Peyer's patch (tissue), 4 donors: ENCODE data around the gene SH3PXD2B. TPM values are rescaled to one million over a fixed set of nuclear protein-coding genes. Genes with fewer than 3 reads are reported as not detected.
A peak's percentile ranks its signal among the peaks of the same experiment; 100 is the strongest.

Experiments used
- DNase-seq, 3 donors: peaks; one replicate each; pipeline ENCODE4 v3.0.0-alpha.2; 2017 to 2019
- H3K27ac ChIP-seq, 4 donors: fragments of 200-600 bp; sonication (generic); one replicate each; pipeline ENCODE4 v1.5.1; 2016 to 2019
- H3K27me3 ChIP-seq, 2 donors: fragments of 200-600 bp; sonication (generic); one replicate each; pipeline ENCODE4 v1.5.1; 2019
- H3K36me3 ChIP-seq, 3 donors: fragments of 200-600 bp; sonication (generic); one replicate each; pipeline ENCODE4 v1.5.1; 2016 to 2019
- H3K4me1 ChIP-seq, 4 donors: fragments of 200-600 bp; sonication (generic); one replicate each; pipeline ENCODE4 v1.5.1; 2016 to 2019
- H3K4me3 ChIP-seq, 4 donors: fragments of 200-600 bp; sonication (generic); 1 replicate in 3 of 4; 2 replicates in 1 of 4; pipeline ENCODE4 v1.5.1; 2016 to 2019; ENCODE audit warnings: mild to moderate bottlenecking in 1 of 4
- H3K9me3 ChIP-seq, 4 donors: fragments of 200-600 bp; sonication (generic); one replicate each; pipeline ENCODE4 v1.5.1; 2016 to 2019; ENCODE audit warnings: mild to moderate bottlenecking in 1 of 4
- POLR2A ChIP-seq, 2 donors: fragments of 450-650 bp; IDR thresholded peaks; one replicate each; pipeline ENCODE4 v1.5.1; 2017; ENCODE audit warnings: antibody characterized with exemption in 2 of 2, mild to moderate bottlenecking in 2 of 2, moderate library complexity in 2 of 2
- total RNA-seq, 4 donors: library from RNA; depleted of rRNA; stranded (reverse); fragments of >200 nt; gene quantifications; one replicate each; pipeline ENCODE4 v1.1.0, GENCODE V29; 2016
- TF ChIP-seq, protein P1 (sequence below), 6 experiments: fragments of 450-650 bp in 4 of 6; fragments of 200-600 bp in 2 of 6; sonication (generic) in 1 of 6; IDR thresholded peaks; one replicate each; pipeline ENCODE4 v1.5.1; 2017 to 2019; ENCODE audit warnings: antibody characterized with exemption in 6 of 6, mild to moderate bottlenecking in 3 of 6, moderate library complexity in 1 of 6

The SH3PXD2B gene
- total RNA-seq, 4 donors from 2014 or later = 5.8 to 26.4 (median 11.7) TPM

DNA sequence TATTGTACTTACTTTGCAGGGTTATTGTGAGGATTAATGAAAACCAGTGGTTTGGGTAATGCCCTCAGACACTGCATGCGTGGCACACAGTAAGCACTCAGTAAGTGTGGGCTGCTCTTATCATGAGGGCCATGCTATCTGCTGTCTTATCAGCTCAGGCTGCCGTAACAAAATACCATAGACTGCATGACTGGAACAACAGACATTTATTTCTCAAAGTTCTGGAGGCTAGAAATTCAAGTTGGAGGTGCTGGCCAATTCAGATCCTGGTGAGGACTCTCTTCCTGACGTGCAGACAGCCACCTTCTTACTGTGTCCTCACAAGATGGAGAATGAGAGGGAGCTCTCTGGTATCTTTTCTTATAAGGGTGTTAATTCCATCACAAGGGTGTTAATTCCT, 23.9 kb upstream of the SH3PXD2B start:
- Histone ChIP-seq H3K36me3 (no peaks in the 10 kb centered on the region), H3K27ac (no peak overlapping the region), H3K27me3 (no peaks in the 10 kb centered on the region), H3K4me1 (no peaks in the 10 kb centered on the region), H3K4me3 (no peak overlapping the region), H3K9me3 (no peaks in the 10 kb centered on the region)
- no peak for TF ChIP-seq POLR2A (IDR thresholded peaks at IDR 0.05)
- TF ChIP-seq, protein P1, sequence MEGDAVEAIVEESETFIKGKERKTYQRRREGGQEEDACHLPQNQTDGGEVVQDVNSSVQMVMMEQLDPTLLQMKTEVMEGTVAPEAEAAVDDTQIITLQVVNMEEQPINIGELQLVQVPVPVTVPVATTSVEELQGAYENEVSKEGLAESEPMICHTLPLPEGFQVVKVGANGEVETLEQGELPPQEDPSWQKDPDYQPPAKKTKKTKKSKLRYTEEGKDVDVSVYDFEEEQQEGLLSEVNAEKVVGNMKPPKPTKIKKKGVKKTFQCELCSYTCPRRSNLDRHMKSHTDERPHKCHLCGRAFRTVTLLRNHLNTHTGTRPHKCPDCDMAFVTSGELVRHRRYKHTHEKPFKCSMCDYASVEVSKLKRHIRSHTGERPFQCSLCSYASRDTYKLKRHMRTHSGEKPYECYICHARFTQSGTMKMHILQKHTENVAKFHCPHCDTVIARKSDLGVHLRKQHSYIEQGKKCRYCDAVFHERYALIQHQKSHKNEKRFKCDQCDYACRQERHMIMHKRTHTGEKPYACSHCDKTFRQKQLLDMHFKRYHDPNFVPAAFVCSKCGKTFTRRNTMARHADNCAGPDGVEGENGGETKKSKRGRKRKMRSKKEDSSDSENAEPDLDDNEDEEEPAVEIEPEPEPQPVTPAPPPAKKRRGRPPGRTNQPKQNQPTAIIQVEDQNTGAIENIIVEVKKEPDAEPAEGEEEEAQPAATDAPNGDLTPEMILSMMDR (IDR thresholded peaks at IDR 0.05) = no peak
- no peak for DNase-seq

DNA sequence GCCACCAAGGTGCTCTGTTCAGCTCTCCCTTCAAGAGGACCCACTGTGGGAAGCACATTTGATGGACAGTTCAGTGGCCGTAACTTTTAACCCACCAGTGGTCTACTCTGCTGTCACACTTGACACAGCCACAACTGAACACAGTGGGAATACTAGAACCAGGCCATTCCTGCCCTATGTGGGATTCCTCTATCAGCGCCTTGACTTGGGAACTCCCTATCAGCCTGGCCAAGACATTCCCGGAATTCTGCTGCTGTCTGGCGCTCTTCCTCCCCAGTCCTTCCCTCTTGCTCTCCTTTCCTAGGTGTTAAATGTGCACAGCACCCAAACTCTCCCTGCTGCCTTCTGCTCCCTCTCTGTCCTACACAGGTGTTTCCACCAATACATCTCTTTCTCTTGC, 23.1 kb upstream of the SH3PXD2B start:
- Histone ChIP-seq H3K4me1 (no peaks in the 10 kb centered on the region), H3K36me3 (no peaks in the 10 kb centered on the region), H3K27ac (no peak overlapping the region), H3K27me3 (no peaks in the 10 kb centered on the region), H3K9me3 (no peaks in the 10 kb centered on the region), H3K4me3 (no peak overlapping the region)
- DNase-seq = no peak
- TF ChIP-seq, protein P1 (IDR thresholded peaks at IDR 0.05) = no peak
- TF ChIP-seq POLR2A (IDR thresholded peaks at IDR 0.05) = no peak

GRCh38 chr5:172474293-172474692, 20.0 kb upstream of the SH3PXD2B start:
- TF ChIP-seq POLR2A (IDR thresholded peaks at IDR 0.05) = no peak
- TF ChIP-seq, protein P1 (IDR thresholded peaks at IDR 0.05) = no peak
- no peaks in the 10 kb centered on the region for H3K27me3 ChIP-seq
- no peaks in the 10 kb centered on the region for H3K36me3 ChIP-seq
- no peaks in the 10 kb centered on the region for H3K9me3 ChIP-seq
- no peak overlapping the region for H3K27ac ChIP-seq
- H3K4me3 ChIP-seq = no peak overlapping the region
- H3K4me1 ChIP-seq = no peaks in the 10 kb centered on the region
- no peak for DNase-seq

DNA sequence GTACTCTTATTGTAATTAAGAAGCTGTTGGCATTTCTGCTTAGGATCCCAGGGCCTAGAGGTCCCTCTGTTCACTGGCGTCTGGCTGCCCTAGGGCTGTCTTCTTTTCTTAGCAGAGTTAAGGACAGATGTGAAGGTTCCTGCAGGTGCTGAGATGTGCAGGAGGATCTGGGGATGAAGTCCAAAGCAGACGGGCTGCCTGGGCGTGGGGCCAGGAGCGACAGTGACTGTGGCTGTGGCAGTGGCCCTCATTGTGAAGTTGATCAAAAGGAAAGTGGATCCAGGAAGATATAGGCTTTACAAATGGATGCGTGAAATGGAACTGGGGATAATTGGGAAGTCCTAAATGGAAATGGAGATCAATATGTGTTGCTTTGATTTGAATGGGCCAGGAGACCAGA, 19.1 kb upstream of the SH3PXD2B start:
- Histone ChIP-seq H3K9me3 (no peaks in the 10 kb centered on the region), H3K27me3 (no peaks in the 10 kb centered on the region), H3K27ac (no peak overlapping the region), H3K4me3 (no peak overlapping the region), H3K4me1 (no peaks in the 10 kb centered on the region), H3K36me3 (no peaks in the 10 kb centered on the region)
- TF ChIP-seq POLR2A (IDR thresholded peaks at IDR 0.05) = no peak
- TF ChIP-seq, protein P1 (IDR thresholded peaks at IDR 0.05) = no peak
- DNase-seq = peak in 2 of 3 donors; percentile 57 to 65

GRCh38 chr5:172469697-172470096, 15.4 kb upstream of the SH3PXD2B start:
- no peak for DNase-seq
- Histone ChIP-seq H3K4me3 (no peak overlapping the region), H3K27me3 (no peaks in the 10 kb centered on the region), H3K4me1 (no peaks in the 10 kb centered on the region), H3K36me3 (no peaks in the 10 kb centered on the region), H3K27ac (no peak overlapping the region), H3K9me3 (no peaks in the 10 kb centered on the region)
- TF ChIP-seq, protein P1 (IDR thresholded peaks at IDR 0.05) = no peak
- TF ChIP-seq POLR2A (IDR thresholded peaks at IDR 0.05) = no peak

DNA sequence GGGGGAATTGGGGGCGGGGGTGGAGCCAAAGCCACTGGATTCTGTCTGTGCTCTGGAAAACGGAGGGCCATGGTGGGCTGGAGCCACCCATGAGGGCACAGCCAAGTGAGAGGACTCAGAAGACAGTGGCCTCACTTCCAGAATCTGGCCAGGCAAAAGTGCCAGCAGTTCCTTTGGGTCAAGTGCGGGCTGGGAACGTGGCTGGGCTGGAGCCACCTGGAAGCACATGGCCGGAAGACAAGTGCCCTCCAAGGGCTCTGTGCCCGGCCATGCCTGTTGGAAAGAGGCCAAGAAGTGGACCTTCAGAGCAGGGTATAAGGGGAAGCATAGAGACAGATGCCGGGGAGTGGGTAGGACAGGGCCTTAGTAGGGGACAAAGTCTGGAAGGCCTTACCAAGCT, 11.7 kb upstream of the SH3PXD2B start:
- TF ChIP-seq POLR2A (IDR thresholded peaks at IDR 0.05) = no peak
- TF ChIP-seq, protein P1 (IDR thresholded peaks at IDR 0.05) = no peak
- no peak overlapping the region for H3K27ac ChIP-seq
- H3K4me1 ChIP-seq = no peaks in the 10 kb centered on the region
- H3K9me3 ChIP-seq = no peaks in the 10 kb centered on the region
- no peaks in the 10 kb centered on the region for H3K36me3 ChIP-seq
- peak in 1 of 3 donors; percentile 41 for DNase-seq
- no peak overlapping the region for H3K4me3 ChIP-seq
- H3K27me3 ChIP-seq = no peaks in the 10 kb centered on the region
